ENCODE measurements around the gene FHIT.

- TF ChIP-seq POLR2A (IDR thresholded peaks at IDR 0.05), result no peak
- TF ChIP-seq, protein P1, sequence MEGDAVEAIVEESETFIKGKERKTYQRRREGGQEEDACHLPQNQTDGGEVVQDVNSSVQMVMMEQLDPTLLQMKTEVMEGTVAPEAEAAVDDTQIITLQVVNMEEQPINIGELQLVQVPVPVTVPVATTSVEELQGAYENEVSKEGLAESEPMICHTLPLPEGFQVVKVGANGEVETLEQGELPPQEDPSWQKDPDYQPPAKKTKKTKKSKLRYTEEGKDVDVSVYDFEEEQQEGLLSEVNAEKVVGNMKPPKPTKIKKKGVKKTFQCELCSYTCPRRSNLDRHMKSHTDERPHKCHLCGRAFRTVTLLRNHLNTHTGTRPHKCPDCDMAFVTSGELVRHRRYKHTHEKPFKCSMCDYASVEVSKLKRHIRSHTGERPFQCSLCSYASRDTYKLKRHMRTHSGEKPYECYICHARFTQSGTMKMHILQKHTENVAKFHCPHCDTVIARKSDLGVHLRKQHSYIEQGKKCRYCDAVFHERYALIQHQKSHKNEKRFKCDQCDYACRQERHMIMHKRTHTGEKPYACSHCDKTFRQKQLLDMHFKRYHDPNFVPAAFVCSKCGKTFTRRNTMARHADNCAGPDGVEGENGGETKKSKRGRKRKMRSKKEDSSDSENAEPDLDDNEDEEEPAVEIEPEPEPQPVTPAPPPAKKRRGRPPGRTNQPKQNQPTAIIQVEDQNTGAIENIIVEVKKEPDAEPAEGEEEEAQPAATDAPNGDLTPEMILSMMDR (IDR thresholded peaks at IDR 0.05), result no peak
Measured at GRCh38 chr3:59978979-59979378, 1272.3 kb downstream of the FHIT start.
